GM12878 (cell line): ENCODE results near the gene RTF1.

Source experiments
- CHD4 ChIP-seq: fragments of 200-600 bp; sonication (generic); IDR thresholded peaks from 2 replicates; pipeline ENCODE4 v1.6.1; 2016; ENCODE audit warnings: mild to moderate bottlenecking
- CREM ChIP-seq: IDR thresholded peaks from 2 replicates; pipeline ENCODE4 v1.6.1; 2014; ENCODE audit warnings: antibody characterized with exemption, low read depth
- HCFC1 ChIP-seq: fragments of 150-350 bp; IDR thresholded peaks from 2 replicates; pipeline ENCODE4 v1.6.1; 2014; ENCODE audit warnings: low read length
- NR2C2 ChIP-seq: IDR thresholded peaks from 2 replicates; pipeline ENCODE4 v1.6.1; 2011; ENCODE audit warnings: borderline replicate concordance, low read depth; ENCODE audit not compliant: control insufficient read depth, insufficient read length
- PAX8 ChIP-seq: fragments of 450-650 bp; IDR thresholded peaks from 2 replicates; pipeline ENCODE4 v1.6.1; 2017; ENCODE audit warnings: mild to moderate bottlenecking, moderate library complexity
- SREBF1 ChIP-seq: IDR thresholded peaks from 2 replicates; pipeline ENCODE4 v1.6.1; 2012; ENCODE audit warnings: mild to moderate bottlenecking, low read length
- TAF1 ChIP-seq: IDR thresholded peaks from 2 replicates; pipeline ENCODE4 v1.6.1; 2011; ENCODE audit warnings: mild to moderate bottlenecking, low read depth, low read length, borderline replicate concordance
- USF2 ChIP-seq: IDR thresholded peaks from 2 replicates; pipeline ENCODE4 v1.6.1; 2011; ENCODE audit warnings: low read depth, low read length, improper control_type of control experiment, borderline replicate concordance
- YY1 ChIP-seq: IDR thresholded peaks from 2 replicates; pipeline ENCODE4 v1.6.1; 2011; ENCODE audit warnings: low read depth, mild to moderate bottlenecking, low read length
- TF ChIP-seq, protein P1 (sequence below), 3 experiments: IDR thresholded peaks in 2 of 3; conservative IDR thresholded peaks in 1 of 3; 2 replicates each; pipeline ENCODE4 v1.5.1; 2011; ENCODE audit warnings: low read depth in 3 of 3, low read length in 3 of 3, mild to moderate bottlenecking in 3 of 3, control low read depth in 2 of 3, moderate library complexity in 2 of 3, inconsistent platforms in 1 of 3, mixed read lengths in 1 of 3; ENCODE audit not compliant: control insufficient read depth in 2 of 3, insufficient read depth in 1 of 3; ENCODE audit errors: extremely low read depth in 1 of 3

DNA sequence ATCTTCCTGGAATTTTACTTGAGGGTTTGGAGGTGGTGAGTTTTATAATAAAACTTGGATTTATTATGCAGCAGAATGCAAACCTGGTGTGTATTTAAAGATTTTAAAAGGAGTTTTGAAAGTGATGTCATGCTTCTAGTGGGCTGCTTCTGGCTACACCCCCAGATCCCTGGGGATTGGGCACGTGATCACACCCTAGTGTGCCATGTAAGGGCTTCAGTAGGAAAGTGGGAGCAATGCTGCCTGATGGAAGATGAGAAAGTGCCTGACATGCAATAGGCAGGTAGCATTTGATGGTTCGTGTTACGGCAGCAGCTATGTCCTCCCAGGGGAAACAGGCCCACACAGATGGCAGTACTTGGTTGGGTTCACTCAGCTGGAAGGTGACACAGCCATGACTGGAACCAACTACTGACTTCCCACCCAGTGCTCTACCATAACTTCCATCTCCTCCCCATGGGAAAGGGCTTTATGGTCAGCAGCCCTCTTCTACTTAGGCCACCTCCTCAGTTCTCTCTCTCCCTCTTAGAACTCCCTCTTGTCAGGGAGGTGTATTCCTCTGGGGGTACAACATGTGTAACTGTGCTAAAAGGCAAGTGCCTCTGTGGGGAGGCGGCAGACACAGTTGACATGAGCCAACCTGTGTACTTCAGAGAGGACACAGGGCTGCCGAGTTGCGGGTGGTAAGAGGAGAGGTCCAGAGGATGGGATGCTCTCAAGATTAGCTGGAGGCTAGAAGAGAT lies 82.4 kb downstream of the RTF1 start:
- no peak for TF ChIP-seq SREBF1
- TF ChIP-seq, protein P1, sequence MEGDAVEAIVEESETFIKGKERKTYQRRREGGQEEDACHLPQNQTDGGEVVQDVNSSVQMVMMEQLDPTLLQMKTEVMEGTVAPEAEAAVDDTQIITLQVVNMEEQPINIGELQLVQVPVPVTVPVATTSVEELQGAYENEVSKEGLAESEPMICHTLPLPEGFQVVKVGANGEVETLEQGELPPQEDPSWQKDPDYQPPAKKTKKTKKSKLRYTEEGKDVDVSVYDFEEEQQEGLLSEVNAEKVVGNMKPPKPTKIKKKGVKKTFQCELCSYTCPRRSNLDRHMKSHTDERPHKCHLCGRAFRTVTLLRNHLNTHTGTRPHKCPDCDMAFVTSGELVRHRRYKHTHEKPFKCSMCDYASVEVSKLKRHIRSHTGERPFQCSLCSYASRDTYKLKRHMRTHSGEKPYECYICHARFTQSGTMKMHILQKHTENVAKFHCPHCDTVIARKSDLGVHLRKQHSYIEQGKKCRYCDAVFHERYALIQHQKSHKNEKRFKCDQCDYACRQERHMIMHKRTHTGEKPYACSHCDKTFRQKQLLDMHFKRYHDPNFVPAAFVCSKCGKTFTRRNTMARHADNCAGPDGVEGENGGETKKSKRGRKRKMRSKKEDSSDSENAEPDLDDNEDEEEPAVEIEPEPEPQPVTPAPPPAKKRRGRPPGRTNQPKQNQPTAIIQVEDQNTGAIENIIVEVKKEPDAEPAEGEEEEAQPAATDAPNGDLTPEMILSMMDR (IDR thresholded peaks at IDR 0.05 in 2 of 3, conservative IDR thresholded peaks at IDR 0.05 in 1 of 3; ENCODE audit: control insufficient read depth in 2 of 3, extremely low read depth in 1 of 3, insufficient read depth in 1 of 3, low read depth in 3 of 3, low read length in 3 of 3): no peak
- no peak for TF ChIP-seq HCFC1
- no peak for TF ChIP-seq CHD4
- TF ChIP-seq USF2: no peak
- no peak for TF ChIP-seq TAF1
- no peak for TF ChIP-seq CREM
- no peak for TF ChIP-seq PAX8
- no peak for TF ChIP-seq NR2C2
- TF ChIP-seq YY1: no peak
